ENCODE data around the gene HDAC4.

- no peak for TF ChIP-seq CTCF (IDR thresholded peaks at IDR 0.05)
- no peak for TF ChIP-seq POLR2AphosphoS5 (IDR thresholded peaks at IDR 0.05)
- TF ChIP-seq EP300 (IDR thresholded peaks at IDR 0.05): no peak
Observed at GRCh38 chr2:239163688-239164334, 237.0 kb downstream of the HDAC4 start.
